GM12878 (cell line): ENCODE measurements around the gene VEPH1. TPM values are rescaled to one million over a fixed set of nuclear protein-coding genes. Genes with fewer than 3 reads are reported as not detected.

ENCODE experiments used
- ATAC-seq: fragments of 200-7000 bp; cut with Tn5 transposase; 3 replicates; pipeline ENCODE4 v1.9.1; 2020; ENCODE audit warnings: mild to moderate bottlenecking, moderate library complexity
- BruUV-seq: library from RNA; stranded (reverse); fragments of 400-500 nt; replicated peaks from 2 replicates; lab custom pipeline; 2021; lab: Mats Ljungman, UMichigan
- CTCF ChIA-PET: fragments of 300-600 bp; sonication (Branson Sonifier 250); formaldehyde crosslinking; extraction: SDS; loops from one replicate; lab custom pipeline; 2021; ENCODE audit warnings: inconsistent platforms; lab: Yijun Ruan, JAX
- POLR2A ChIA-PET: fragments of 350-600 bp; formaldehyde crosslinking; extraction: SDS; loops from one replicate; lab custom pipeline; 2021; ENCODE audit warnings: inconsistent platforms; lab: Charles Lee
- RAD21 ChIA-PET: fragments of 300-600 bp; sonication (Branson Sonifier 250); formaldehyde crosslinking; loops from one replicate; lab custom pipeline; 2023; ENCODE audit warnings: antibody characterized with exemption; ENCODE audit not compliant: unreplicated experiment; lab: Charles Lee
- SMC1A ChIA-PET: fragments of 300-600 bp; sonication (Branson Sonifier 250); formaldehyde crosslinking; loops from one replicate; lab custom pipeline; 2023; ENCODE audit not compliant: unreplicated experiment, uncharacterized antibody; lab: Charles Lee
- DNase-seq: peaks from one replicate; pipeline ENCODE4 v3.0.0-alpha.2; 2011; ENCODE audit warnings: low read depth, low spot score
- FAIRE-seq: peaks from 3 replicates; lab custom pipeline; 2011; peaks lifted over from hg19 to GRCh38; lab: Jason Lieb, UNC
- H2AFZ ChIP-seq: 2 replicates; pipeline ENCODE4 v1.6.0; 2011; ENCODE audit warnings: low read depth, low read length, control low read depth; ENCODE audit not compliant: control insufficient read depth
- H3K27ac ChIP-seq: 2 replicates; pipeline ENCODE4 v1.5.1; 2011; ENCODE audit warnings: control low read depth; ENCODE audit not compliant: control insufficient read depth, insufficient read depth
- H3K27me3 ChIP-seq, 2 experiments: replicated peaks in 1 of 2; 2 replicates each; pipeline versions ENCODE4 v1.6.0 to v1.6.1; 2011; ENCODE audit warnings: low read length in 1 of 2; ENCODE audit not compliant: control insufficient read depth in 2 of 2, insufficient read depth in 2 of 2
- H3K36me3 ChIP-seq, 2 experiments: 2 replicates each; pipeline ENCODE4 v1.5.1; 2011; ENCODE audit warnings: low read length in 1 of 2; ENCODE audit not compliant: control insufficient read depth in 2 of 2, insufficient read depth in 2 of 2
- H3K4me1 ChIP-seq: 2 replicates; pipeline ENCODE4 v1.6.1; 2011; ENCODE audit warnings: mild to moderate bottlenecking, low read length, moderate library complexity, mixed read lengths; ENCODE audit not compliant: control insufficient read depth, insufficient read depth
- H3K4me2 ChIP-seq: 2 replicates; pipeline ENCODE4 v1.6.0; 2011; ENCODE audit warnings: control low read depth; ENCODE audit not compliant: control insufficient read depth, insufficient read depth
- H3K4me3 ChIP-seq: fragments of 200-600 bp; sonication (generic); 2 replicates; pipeline ENCODE4 v1.5.1; 2016
- H3K79me2 ChIP-seq: 2 replicates; pipeline ENCODE4 v1.6.0; 2011; ENCODE audit warnings: low read length; ENCODE audit not compliant: control insufficient read depth, insufficient read depth
- H3K9ac ChIP-seq: 2 replicates; pipeline ENCODE4 v1.8.0; 2011; ENCODE audit warnings: low read length, control low read depth, mixed read lengths; ENCODE audit not compliant: control insufficient read depth, insufficient read depth
- H3K9me3 ChIP-seq: replicated peaks from 3 replicates; pipeline ENCODE4 v1.5.1; 2011; ENCODE audit warnings: mild to moderate bottlenecking, low read length; ENCODE audit not compliant: control insufficient read depth, insufficient read depth
- H4K20me1 ChIP-seq: 2 replicates; pipeline ENCODE4 v1.6.0; 2011; ENCODE audit not compliant: control insufficient read depth, insufficient read depth
- BCL11A ChIP-seq: IDR thresholded peaks from 2 replicates; pipeline ENCODE4 v1.6.1; 2011; ENCODE audit warnings: low read depth, low read length
- ETV6 ChIP-seq, 2 experiments: fragments of 450-650 bp in 1 of 2; IDR thresholded peaks in 1 of 2; conservative IDR thresholded peaks in 1 of 2; 2 replicates each; pipeline ENCODE4 v1.6.1; 2014; ENCODE audit warnings: antibody characterized with exemption in 1 of 2, borderline replicate concordance in 1 of 2, low read depth in 1 of 2, mild to moderate bottlenecking in 1 of 2, moderate library complexity in 1 of 2
- HCFC1 ChIP-seq: fragments of 150-350 bp; IDR thresholded peaks from 2 replicates; pipeline ENCODE4 v1.6.1; 2014; ENCODE audit warnings: low read length
- HDAC2 ChIP-seq: fragments of 200-600 bp; sonication (generic); IDR thresholded peaks from 2 replicates; pipeline ENCODE4 v1.6.1; 2017
- MXI1 ChIP-seq: fragments of 150-350 bp; IDR thresholded peaks from 2 replicates; pipeline ENCODE4 v1.6.1; 2011; ENCODE audit warnings: low read depth, mild to moderate bottlenecking, inconsistent platforms, low read length, improper control_type of control experiment
- MYC ChIP-seq: IDR thresholded peaks from 2 replicates; pipeline ENCODE4 v1.6.1; 2011; ENCODE audit warnings: mild to moderate bottlenecking, low read length, moderate library complexity, inconsistent platforms; ENCODE audit not compliant: insufficient read depth, insufficient replicate concordance, insufficient read length, severe bottlenecking
- NR2C2 ChIP-seq: IDR thresholded peaks from 2 replicates; pipeline ENCODE4 v1.6.1; 2011; ENCODE audit warnings: borderline replicate concordance, low read depth; ENCODE audit not compliant: control insufficient read depth, insufficient read length
- PML ChIP-seq: IDR thresholded peaks from 2 replicates; pipeline ENCODE4 v1.6.1; 2012; ENCODE audit warnings: low read length, inconsistent platforms
- RBBP5 ChIP-seq: fragments of 200-600 bp; sonication (generic); conservative IDR thresholded peaks from 2 replicates; pipeline ENCODE4 v1.6.1; 2016
- RUNX3 ChIP-seq: IDR thresholded peaks from 2 replicates; pipeline ENCODE4 v1.6.1; 2012; ENCODE audit warnings: low read length, inconsistent platforms
- SIX5 ChIP-seq: IDR thresholded peaks from 2 replicates; pipeline ENCODE4 v1.6.1; 2011; ENCODE audit warnings: mild to moderate bottlenecking, low read depth, low read length, moderate library complexity; ENCODE audit not compliant: severe bottlenecking
- TAF1 ChIP-seq: IDR thresholded peaks from 2 replicates; pipeline ENCODE4 v1.6.1; 2011; ENCODE audit warnings: mild to moderate bottlenecking, low read depth, low read length, borderline replicate concordance
- TCF3 ChIP-seq: IDR thresholded peaks from 2 replicates; pipeline ENCODE4 v1.6.1; 2012; ENCODE audit warnings: low read depth, mild to moderate bottlenecking, low read length, borderline replicate concordance; ENCODE audit not compliant: insufficient read depth
- WGBS: methylation state at CpG from one replicate; pipeline ENCODE4 v1.1.6; 2016; ENCODE audit warnings: low lambda C conversion rate; ENCODE audit not compliant: insufficient replicate concordance, insufficient coverage; ENCODE audit errors: missing lambda C conversion rate; 5-methylcytosine and 5-hydroxymethylcytosine counted together
- in situ Hi-C: fragments of 300-500 bp; cut with MboI; formaldehyde crosslinking; loops from 9 replicates; pipeline ENCODE4 v1.14.3; 2018; ENCODE audit warnings: mixed read lengths
- intact Hi-C: fragments of 100-400 bp; cut with micrococcal nuclease; formaldehyde crosslinking; loops from one replicate; pipeline ENCODE4 v1.14.2; 2022; ENCODE audit not compliant: unreplicated experiment
- polyA plus RNA-seq, 11 experiments: library from polyadenylated mRNA; depleted of rRNA in 4 of 11; unstranded in 6 of 11; stranded (reverse) in 5 of 11; fragments of >200 nt; fragmentation: Nextera tagmentation in 4 of 11; fragmentation: Illumina TruSeq in 1 of 11; extraction: Ambion mirVana in 4 of 11; extraction: Trizol in 1 of 11; gene quantifications; 1 replicate in 1 of 11; 2 replicates in 10 of 11; pipeline versions ENCODE4 v1.2.1 to v1.2.3, GENCODE V29; 2011 to 2016; ENCODE audit warnings: inconsistent platforms in 2 of 11, missing spikeins in 2 of 11, low read depth in 1 of 11
- total RNA-seq, 4 experiments: library from RNA; depleted of rRNA in 3 of 4; stranded (reverse); fragments of >200 nt in 3 of 4; fragmentation: Illumina TruSeq in 1 of 4; extraction: Trizol in 1 of 4; gene quantifications; 2 replicates each; pipeline versions ENCODE4 v1.2.1 to v1.2.3, GENCODE V29; 2013 to 2021
- TF ChIP-seq, protein P1 (sequence below): IDR thresholded peaks from 2 replicates; pipeline ENCODE4 v1.6.1; 2011; ENCODE audit warnings: borderline replicate concordance, low read depth, mild to moderate bottlenecking, moderate library complexity, low read length; ENCODE audit not compliant: insufficient read depth, poor library complexity, severe bottlenecking
- TF ChIP-seq, protein P2 (sequence below): fragments of 150-350 bp; IDR thresholded peaks from 2 replicates; pipeline ENCODE4 v1.6.1; 2016; ENCODE audit warnings: low read depth, low read length
- TF ChIP-seq, protein P3 (sequence below): fragments of 450-650 bp; IDR thresholded peaks from 2 replicates; pipeline ENCODE4 v1.6.1; 2016; ENCODE audit warnings: mild to moderate bottlenecking
- TF ChIP-seq, protein P4 (sequence below): fragments of 450-650 bp; IDR thresholded peaks from 2 replicates; pipeline ENCODE4 v1.6.1; 2017; ENCODE audit warnings: mild to moderate bottlenecking, low read depth, inconsistent platforms; ENCODE audit not compliant: poor library complexity, severe bottlenecking

Gene VEPH1
- total and polyA plus RNA-seq, 10 of the 15 experiments (the other 5 are each of a cell fraction or from before 2014, with no cell fraction given): 0.04 to 0.26 (median 0.17) TPM; not detected in 7

DNA sequence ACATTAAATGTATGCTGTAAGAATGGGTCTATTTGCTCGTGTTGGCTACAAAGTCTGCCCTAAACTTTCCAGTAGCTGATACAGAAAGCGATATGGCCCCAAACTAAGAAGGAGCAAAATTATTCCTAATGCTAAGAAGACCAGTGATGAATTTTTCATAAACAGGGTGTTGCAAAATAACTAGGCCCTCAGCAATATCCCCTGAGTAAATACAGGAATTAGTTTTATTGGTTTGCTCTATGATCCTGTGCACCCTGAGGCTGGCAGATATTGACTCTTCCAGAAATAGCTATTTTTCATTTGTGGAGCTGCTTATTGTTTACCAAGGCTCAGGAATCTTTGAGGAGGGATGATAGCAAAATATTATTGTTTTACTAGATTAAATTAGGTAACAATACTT, 282.3 kb downstream of the VEPH1 start:
- SMC1A ChIA-PET: interaction anchor here (1.1 kb wide), 1 partner anchor 33 kb away, joined by 3 read pairs; no protein-coding TSS in a partner anchor
- no peak overlapping the region for H3K4me2 ChIP-seq
- H3K27ac ChIP-seq: no peak overlapping the region
- FAIRE-seq (no peak), DNase-seq (no peak), ATAC-seq (no peak)
- no TSS peak for BruUV-seq
- H3K4me3 ChIP-seq: no peak overlapping the region
- WGBS: 48% methylated on average over 2 of the region's 2 CpGs
- H3K36me3 ChIP-seq: no peaks in the 10 kb centered on the region
- no peak overlapping the region for H3K9ac ChIP-seq
- no peaks in the 10 kb centered on the region for H3K4me1 ChIP-seq
- H4K20me1 ChIP-seq: no peaks in the 10 kb centered on the region
- RAD21 ChIA-PET: no interaction called here
- in situ Hi-C loops: no loop called here
- no peaks in the 10 kb centered on the region; a peak in 1 of 4 replicates for H3K27me3 ChIP-seq
- H2AFZ ChIP-seq: no peak overlapping the region
- no peaks in the 10 kb centered on the region for H3K79me2 ChIP-seq
- POLR2A ChIA-PET: interaction anchor here (0.8 kb wide), 1 partner anchor 46 kb away, joined by 4 read pairs; no protein-coding TSS in a partner anchor
- H3K9me3 ChIP-seq: no peaks in the 10 kb centered on the region
- CTCF ChIA-PET: interaction anchor here (0.9 to 1.9 kb wide), 2 partner anchors 11 to 17 kb away, joined by 3 to 7 read pairs; no protein-coding TSS in a partner anchor
- intact Hi-C loops: no loop called here
- TF ChIP-seq, protein P1, sequence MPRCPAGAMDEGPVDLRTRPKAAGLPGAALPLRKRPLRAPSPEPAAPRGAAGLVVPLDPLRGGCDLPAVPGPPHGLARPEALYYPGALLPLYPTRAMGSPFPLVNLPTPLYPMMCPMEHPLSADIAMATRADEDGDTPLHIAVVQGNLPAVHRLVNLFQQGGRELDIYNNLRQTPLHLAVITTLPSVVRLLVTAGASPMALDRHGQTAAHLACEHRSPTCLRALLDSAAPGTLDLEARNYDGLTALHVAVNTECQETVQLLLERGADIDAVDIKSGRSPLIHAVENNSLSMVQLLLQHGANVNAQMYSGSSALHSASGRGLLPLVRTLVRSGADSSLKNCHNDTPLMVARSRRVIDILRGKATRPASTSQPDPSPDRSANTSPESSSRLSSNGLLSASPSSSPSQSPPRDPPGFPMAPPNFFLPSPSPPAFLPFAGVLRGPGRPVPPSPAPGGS: no peak
- TF ChIP-seq ETV6 (conservative IDR thresholded peaks at IDR 0.05 in 1 of 2, IDR thresholded peaks at IDR 0.05 in 1 of 2; ENCODE audit: borderline replicate concordance in 1 of 2, low read depth in 1 of 2) (no peak), HCFC1 (no peak), MXI1 (no peak), NR2C2 (no peak), RBBP5 (no peak), HDAC2 (no peak), RUNX3 (no peak), TAF1 (no peak), SIX5 (no peak), MYC (no peak), TCF3 (no peak), PML (no peak), BCL11A (no peak)
- TF ChIP-seq, protein P2, sequence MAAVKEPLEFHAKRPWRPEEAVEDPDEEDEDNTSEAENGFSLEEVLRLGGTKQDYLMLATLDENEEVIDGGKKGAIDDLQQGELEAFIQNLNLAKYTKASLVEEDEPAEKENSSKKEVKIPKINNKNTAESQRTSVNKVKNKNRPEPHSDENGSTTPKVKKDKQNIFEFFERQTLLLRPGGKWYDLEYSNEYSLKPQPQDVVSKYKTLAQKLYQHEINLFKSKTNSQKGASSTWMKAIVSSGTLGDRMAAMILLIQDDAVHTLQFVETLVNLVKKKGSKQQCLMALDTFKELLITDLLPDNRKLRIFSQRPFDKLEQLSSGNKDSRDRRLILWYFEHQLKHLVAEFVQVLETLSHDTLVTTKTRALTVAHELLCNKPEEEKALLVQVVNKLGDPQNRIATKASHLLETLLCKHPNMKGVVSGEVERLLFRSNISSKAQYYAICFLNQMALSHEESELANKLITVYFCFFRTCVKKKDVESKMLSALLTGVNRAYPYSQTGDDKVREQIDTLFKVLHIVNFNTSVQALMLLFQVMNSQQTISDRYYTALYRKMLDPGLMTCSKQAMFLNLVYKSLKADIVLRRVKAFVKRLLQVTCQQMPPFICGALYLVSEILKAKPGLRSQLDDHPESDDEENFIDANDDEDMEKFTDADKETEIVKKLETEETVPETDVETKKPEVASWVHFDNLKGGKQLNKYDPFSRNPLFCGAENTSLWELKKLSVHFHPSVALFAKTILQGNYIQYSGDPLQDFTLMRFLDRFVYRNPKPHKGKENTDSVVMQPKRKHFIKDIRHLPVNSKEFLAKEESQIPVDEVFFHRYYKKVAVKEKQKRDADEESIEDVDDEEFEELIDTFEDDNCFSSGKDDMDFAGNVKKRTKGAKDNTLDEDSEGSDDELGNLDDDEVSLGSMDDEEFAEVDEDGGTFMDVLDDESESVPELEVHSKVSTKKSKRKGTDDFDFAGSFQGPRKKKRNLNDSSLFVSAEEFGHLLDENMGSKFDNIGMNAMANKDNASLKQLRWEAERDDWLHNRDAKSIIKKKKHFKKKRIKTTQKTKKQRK: no peak
- TF ChIP-seq, protein P3, sequence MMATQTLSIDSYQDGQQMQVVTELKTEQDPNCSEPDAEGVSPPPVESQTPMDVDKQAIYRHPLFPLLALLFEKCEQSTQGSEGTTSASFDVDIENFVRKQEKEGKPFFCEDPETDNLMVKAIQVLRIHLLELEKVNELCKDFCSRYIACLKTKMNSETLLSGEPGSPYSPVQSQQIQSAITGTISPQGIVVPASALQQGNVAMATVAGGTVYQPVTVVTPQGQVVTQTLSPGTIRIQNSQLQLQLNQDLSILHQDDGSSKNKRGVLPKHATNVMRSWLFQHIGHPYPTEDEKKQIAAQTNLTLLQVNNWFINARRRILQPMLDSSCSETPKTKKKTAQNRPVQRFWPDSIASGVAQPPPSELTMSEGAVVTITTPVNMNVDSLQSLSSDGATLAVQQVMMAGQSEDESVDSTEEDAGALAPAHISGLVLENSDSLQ: no peak
- TF ChIP-seq, protein P4, sequence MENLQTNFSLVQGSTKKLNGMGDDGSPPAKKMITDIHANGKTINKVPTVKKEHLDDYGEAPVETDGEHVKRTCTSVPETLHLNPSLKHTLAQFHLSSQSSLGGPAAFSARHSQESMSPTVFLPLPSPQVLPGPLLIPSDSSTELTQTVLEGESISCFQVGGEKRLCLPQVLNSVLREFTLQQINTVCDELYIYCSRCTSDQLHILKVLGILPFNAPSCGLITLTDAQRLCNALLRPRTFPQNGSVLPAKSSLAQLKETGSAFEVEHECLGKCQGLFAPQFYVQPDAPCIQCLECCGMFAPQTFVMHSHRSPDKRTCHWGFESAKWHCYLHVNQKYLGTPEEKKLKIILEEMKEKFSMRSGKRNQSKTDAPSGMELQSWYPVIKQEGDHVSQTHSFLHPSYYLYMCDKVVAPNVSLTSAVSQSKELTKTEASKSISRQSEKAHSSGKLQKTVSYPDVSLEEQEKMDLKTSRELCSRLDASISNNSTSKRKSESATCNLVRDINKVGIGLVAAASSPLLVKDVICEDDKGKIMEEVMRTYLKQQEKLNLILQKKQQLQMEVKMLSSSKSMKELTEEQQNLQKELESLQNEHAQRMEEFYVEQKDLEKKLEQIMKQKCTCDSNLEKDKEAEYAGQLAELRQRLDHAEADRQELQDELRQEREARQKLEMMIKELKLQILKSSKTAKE: no peak
